BJ (cell line): ENCODE measurements around the gene PTGER3. TPM values are rescaled to one million over a fixed set of nuclear protein-coding genes. Genes with fewer than 3 reads are reported as not detected.

Experiments used
- CTCF ChIA-PET: fragments of 350-600 bp; formaldehyde crosslinking; extraction: SDS; loops from one replicate; lab custom pipeline; 2021; ENCODE audit warnings: antibody characterized with exemption, inconsistent platforms; lab: Yijun Ruan, JAX
- POLR2A ChIA-PET: fragments of 300-600 bp; sonication (Branson Sonifier 250); formaldehyde crosslinking; extraction: SDS; loops from one replicate; lab custom pipeline; 2021; ENCODE audit warnings: antibody characterized with exemption; lab: Charles Lee
- DNase-seq: peaks from one replicate; pipeline ENCODE4 v3.0.0-alpha.2; 2011; ENCODE audit warnings: low read depth
- H3K27me3 ChIP-seq: 2 replicates; pipeline ENCODE4 v1.6.0; 2011; ENCODE audit warnings: low read length; ENCODE audit not compliant: control insufficient read depth, insufficient read depth
- H3K36me3 ChIP-seq: 2 replicates; pipeline ENCODE4 v1.5.1; 2011; ENCODE audit warnings: low read length; ENCODE audit not compliant: control insufficient read depth, insufficient read depth
- H3K4me3 ChIP-seq: 2 replicates; pipeline ENCODE4 v1.5.1; 2011; ENCODE audit warnings: low read depth, mild to moderate bottlenecking, control low read depth, low read length
- CTCF ChIP-seq: IDR thresholded peaks from 2 replicates; pipeline ENCODE4 v1.5.1; 2011; ENCODE audit warnings: low read depth, mild to moderate bottlenecking, control low read depth, inconsistent platforms, low read length, moderate library complexity; ENCODE audit not compliant: insufficient read depth
- polyA plus RNA-seq: library from polyadenylated mRNA; depleted of rRNA; stranded (reverse); fragments of >200 nt; gene quantifications from 2 replicates; pipeline ENCODE4 v1.2.3, GENCODE V29; 2011

Gene PTGER3
- polyA plus RNA-seq, 1 experiment: 0.60 TPM

GRCh38 chr1:71037066-71037465 is 10.6 kb downstream of the PTGER3 start:
- no peak for TF ChIP-seq CTCF
- no peak for DNase-seq
- ChIA-PET CTCF (interaction anchor here (1.4 kb wide), 1 partner anchor 140 kb away, joined by 3 read pairs; no protein-coding TSS in a partner anchor), POLR2A (no interaction called here)
- Histone ChIP-seq H3K27me3 (no peaks in the 10 kb centered on the region), H3K36me3 (no peaks in the 10 kb centered on the region), H3K4me3 (no peak overlapping the region)

- DNase-seq: no peak
- Histone ChIP-seq H3K36me3 (no peaks in the 10 kb centered on the region), H3K27me3 (no peaks in the 10 kb centered on the region), H3K4me3 (no peak overlapping the region)
- ChIA-PET POLR2A (no interaction called here), CTCF (no interaction called here)
- no peak for TF ChIP-seq CTCF
Observed at GRCh38 chr1:71033136-71033535, 14.5 kb downstream of the PTGER3 start.

- no peaks in the 10 kb centered on the region for H3K27me3 ChIP-seq
- H3K4me3 ChIP-seq: no peak overlapping the region
- no peak for TF ChIP-seq CTCF
- H3K36me3 ChIP-seq: no peaks in the 10 kb centered on the region
- DNase-seq: peak; percentile 36
- CTCF ChIA-PET: interaction anchor here (0.8 kb wide), 1 partner anchor 17 kb away, joined by 3 read pairs; no protein-coding TSS in a partner anchor
- POLR2A ChIA-PET: no interaction called here
Observed at GRCh38 chr1:71031426-71031825, 16.2 kb downstream of the PTGER3 start.

- no peak for DNase-seq
Observed at GRCh38 chr1:71030026-71030425, 17.6 kb downstream of the PTGER3 start.

GRCh38 chr1:71028981-71029380 is 18.6 kb downstream of the PTGER3 start:
- TF ChIP-seq CTCF: no peak
- ChIA-PET CTCF (no interaction called here), POLR2A (no interaction called here)

More at GRCh38 chr1:71030026-71030425, 17.6 kb downstream of the PTGER3 start:
- no peaks in the 10 kb centered on the region for H3K27me3 ChIP-seq
- CTCF ChIA-PET: interaction anchor here (0.6 kb wide), 1 partner anchor 1538 kb away, joined by 6 read pairs; no protein-coding TSS in a partner anchor
- no peak for TF ChIP-seq CTCF
- no peak overlapping the region for H3K4me3 ChIP-seq
- POLR2A ChIA-PET: no interaction called here
- no peaks in the 10 kb centered on the region for H3K36me3 ChIP-seq

More at GRCh38 chr1:71028981-71029380, 18.6 kb downstream of the PTGER3 start:
- no peaks in the 10 kb centered on the region for H3K36me3 ChIP-seq
- DNase-seq: no peak
- H3K4me3 ChIP-seq: no peak overlapping the region
- H3K27me3 ChIP-seq: no peaks in the 10 kb centered on the region
